Endometrial microvascular endothelial cells (primary cell): ENCODE data around the gene FMNL2. TPM values are rescaled to one million over a fixed set of nuclear protein-coding genes. Genes with fewer than 3 reads are reported as not detected.
"Not testable (repeated sequence)": the region's sequence is repeated elsewhere in the genome, so short reads cannot be mapped to it uniquely, and the experiment has no call there.

Source experiments
- in situ Hi-C: cut with HindIII; loops from 2 replicates; pipeline ENCODE4 v1.10.0; 2017; ENCODE audit warnings: low sequenced_read_pairs, low pct_unique_long_range_greater_than_20kb; ENCODE audit errors: inconsistent ontology term
- total RNA-seq: library from RNA; depleted of rRNA; stranded (reverse); fragments of >200 nt; gene quantifications from one replicate; pipeline ENCODE4 v1.2.3, GENCODE V29; 2015; ENCODE audit errors: inconsistent ontology term

The FMNL2 gene
- total RNA-seq, 1 donor from 2014 or later = 45.9 TPM

DNA sequence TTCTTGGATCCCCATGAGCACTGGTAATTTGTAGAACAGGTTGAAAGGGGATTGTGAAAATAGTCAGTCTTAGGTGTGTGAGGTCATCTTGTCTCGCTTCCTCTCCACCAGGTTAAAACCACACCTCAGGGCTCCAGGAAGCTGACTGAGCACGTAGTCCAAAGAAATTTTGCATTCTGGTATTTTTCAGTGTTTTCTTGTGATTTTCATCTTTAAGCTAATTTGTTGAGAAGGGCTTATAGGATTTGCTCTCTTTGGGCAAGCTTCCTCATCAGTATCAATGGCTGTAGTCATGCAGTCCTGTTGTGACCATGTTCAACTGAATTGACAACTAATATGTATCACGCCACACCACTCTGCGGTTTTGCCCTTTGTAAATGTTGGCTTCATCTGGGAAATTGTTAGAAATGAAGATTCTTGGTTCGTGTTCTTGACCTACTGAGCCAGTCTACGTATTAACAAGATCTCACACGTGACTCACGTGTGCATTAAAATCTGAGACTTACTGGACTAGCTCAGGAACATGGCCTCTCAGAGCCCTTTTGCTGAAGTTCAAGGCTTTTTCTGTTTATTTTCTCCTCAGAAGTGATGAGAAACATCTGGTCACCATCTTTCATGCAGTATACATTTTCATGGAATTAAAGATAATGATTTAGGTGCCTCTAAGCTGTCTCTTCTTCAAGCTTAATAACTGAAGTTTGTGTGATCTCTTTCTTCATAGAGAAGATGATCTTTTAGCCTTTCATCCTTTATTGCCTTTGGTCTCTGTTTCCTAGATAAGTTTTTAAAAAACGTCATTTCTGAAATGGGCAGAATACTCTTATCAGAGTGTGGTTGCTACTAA, 32.8 kb downstream of the FMNL2 start:
- in situ Hi-C loops = no loop called here

DNA sequence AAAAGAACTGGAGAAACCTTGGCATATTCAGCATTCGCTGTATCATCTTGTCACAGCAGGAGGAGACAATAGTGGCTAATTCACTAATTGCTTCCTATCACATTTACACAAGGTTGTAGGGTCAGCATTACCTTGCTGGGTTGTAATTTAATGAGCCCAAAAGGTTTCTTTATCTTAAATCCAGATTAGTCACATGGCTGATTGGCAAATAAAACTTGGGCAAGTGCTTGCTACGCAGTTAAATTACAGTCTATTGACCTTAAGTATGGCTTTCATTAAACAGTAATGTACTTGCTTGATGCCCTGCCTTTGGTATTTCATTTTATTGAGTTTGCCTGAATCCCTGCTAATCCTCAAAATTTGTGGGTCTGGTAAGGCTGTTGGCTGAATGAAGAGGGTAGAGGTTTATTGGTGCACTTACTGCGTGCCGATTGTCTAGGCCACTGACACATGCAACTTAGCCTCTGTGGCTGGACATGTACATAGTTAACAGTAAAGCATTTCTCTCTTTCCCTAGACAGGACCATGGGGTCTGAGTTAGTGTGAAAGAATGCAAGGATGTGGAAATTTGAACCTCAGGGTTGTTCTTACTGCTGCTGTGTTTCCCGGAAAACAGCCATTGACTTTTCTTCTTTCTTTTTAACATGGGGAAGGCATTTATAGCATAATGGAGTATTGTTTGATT, 34.3 kb downstream of the FMNL2 start:
- in situ Hi-C loops = no loop called here

- in situ Hi-C loops = no loop called here
Observed at GRCh38 chr2:152370783-152371182, 35.8 kb downstream of the FMNL2 start.

- in situ Hi-C loops = no loop called here
Observed at GRCh38 chr2:152372438-152372984, 37.5 kb downstream of the FMNL2 start.

DNA sequence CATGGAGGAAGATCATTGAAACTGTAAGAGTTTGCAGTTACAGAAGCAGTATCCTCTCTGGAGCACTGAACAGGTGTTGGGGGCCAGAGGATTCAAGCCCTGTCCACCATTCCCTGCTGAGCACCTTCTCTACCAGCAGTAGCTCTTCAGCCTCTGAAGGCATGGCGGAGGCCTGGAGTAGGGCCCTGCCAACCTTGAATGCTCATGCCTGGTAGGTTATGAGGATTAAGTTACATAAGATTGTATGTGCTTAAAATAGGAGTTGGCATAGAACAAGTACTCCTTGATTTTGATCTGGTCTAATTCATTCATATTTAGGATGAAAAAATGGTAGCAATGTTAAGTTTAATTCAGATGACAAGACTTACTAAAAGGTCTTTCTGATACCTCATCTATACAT, 40.2 kb downstream of the FMNL2 start:
- in situ Hi-C loops = no loop called here

GRCh38 chr2:152376385-152376784, 41.4 kb downstream of the FMNL2 start:
- in situ Hi-C loops = no loop called here

GRCh38 chr2:152376968-152377367, 42.0 kb downstream of the FMNL2 start:
- in situ Hi-C loops = no loop called here

DNA sequence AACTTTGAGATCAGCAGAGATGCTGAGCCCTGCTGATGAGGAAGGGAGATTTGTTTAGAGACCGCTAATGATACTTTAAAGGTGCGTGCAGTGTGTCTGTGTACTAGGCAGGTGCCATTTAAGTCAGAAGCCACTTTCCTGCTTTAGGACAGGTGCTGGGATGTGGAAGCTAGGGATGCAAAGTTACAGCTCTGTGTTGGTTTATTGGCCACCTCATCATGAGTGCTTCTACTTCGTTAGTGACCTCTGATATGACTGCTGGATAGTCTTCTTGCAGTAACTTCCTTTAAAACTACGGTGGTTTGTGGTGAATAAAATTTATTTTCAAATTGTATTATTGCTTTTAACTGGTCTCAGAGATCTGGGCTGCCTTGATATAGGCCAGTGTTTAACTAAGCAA, 44.1 kb downstream of the FMNL2 start:
- in situ Hi-C loops = no loop called here

DNA sequence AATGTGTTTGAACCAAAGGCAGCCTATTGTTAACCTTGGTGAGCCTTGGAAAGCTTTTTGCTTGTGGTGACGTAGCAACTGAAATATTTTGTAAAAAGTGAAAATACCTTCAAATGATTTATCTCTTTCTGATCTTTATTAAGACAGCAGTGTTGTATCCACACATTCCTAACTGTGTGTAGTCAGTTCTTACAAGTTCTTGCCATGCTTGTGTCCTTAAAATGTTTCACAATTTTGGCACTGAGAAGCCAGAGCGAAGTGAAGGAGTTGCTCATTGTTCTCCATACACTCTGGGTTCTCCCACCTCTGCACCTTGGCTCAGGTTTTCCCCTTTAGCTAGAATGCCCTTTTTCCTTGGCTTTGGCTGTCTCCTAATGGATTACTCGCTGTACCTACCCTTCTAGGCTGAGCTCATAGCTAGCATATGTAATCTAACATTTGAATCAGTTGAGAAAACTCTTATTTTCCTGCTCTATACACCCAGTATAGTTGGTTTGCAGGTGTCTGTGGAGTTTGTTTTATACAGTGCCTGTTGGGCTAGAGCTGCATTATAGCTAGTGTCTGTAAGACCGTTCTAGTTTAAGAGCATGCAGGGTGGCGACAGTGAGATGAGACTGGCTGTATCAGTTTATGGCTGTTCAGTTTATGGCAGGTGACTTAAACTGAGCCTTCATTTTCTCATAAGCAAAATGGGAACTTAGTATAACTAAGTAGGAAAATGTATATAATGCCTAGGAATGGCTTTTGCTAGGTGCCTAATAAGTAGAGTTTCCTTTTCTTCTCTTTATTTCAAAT, 45.5 kb downstream of the FMNL2 start:
- in situ Hi-C loops = no loop called here

DNA sequence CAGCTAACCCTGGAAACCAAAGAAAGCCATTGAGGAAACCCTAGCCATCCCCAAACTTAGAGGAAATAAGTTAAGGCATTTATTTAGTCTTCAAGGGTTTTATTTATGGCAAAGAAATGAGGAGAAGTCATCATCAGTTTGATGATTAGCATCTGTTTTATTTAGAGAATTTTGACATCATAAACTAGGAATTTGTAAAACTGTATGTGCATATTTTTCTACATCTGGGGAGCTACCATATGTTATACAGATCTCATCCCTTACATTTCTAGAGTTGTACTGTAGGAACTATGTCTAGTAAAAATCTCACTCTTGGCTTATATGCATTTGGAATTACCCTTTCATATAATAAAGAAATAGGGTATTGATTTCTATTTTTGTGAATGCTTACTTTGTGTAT, 48.7 kb downstream of the FMNL2 start:
- in situ Hi-C loops = no loop called here

DNA sequence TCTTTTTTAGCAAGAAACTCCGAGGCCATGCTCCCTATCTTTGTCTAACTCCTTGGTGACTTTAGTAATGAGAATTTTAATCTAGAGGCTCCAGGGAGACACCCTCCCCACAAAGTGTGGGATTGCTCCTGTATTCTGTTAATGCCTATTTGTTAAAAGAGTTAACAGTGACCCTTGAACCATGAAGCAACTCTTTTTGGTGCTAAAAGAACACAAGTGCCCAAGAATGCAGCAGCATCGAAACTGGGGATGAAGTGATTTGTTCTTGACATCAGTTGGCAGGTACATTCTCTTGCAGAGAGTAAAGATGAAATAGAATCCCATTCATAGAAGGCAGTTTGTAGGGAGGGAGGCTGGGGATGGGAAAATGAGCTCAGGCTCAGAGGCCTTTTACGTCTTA, 50.0 kb downstream of the FMNL2 start:
- in situ Hi-C loops = no loop called here

DNA sequence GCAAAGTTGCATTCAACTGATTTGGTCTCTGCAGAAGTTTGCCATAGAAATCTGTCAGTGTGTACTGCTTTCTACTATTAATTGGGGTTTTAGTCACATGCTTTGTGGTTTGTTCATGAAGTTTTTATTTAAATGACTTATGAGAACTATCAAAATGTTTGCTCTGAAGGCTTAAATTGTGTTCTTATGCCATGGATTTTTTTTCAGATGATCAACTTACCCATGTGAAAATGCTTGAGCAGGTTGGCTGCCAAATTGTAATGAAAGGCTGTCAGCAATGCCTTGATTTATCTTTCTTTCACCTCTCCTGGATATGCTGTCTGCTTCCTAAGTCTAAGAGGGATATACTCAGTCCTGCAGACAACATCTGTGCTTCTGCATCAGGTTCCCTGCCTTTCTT, 50.7 kb downstream of the FMNL2 start:
- in situ Hi-C loops = no loop called here

DNA sequence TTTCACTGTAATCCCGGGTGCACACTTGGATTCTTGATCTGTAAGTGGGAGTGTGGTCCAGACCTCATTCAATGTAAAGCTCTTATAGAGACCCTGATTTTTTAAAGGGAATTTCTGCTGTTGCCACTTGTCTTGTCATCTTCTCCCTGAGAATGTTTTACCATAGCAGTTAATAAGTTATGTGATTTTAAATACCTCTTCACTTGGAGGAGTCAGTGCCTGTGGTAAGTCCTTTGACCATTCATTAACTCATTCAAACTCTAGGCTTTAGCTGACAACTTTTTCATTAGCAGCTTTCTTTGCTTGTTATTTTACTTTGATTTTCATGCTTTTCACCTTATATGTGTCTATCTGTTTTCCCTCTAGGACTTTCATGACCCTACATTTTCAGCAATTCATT, 51.3 kb downstream of the FMNL2 start:
- in situ Hi-C loops = no loop called here

DNA sequence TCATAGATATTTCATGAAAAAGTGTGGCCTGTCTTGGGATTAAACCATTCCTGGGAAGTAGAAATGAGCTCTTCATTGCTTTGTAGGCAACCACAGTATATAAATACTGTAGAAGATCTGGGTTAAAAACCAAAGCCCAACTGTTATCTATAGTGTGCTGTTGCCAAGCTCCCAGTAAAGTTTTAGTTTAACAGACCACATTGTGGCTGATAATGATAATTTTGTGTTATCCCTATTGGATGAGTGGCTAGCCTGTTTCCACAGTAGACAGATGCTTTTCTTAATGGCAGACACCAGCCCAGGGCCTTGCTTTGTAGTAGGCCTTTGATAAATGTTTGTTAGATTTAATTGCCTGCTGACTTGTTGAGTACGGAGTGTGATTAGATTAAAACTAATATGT, 52.1 kb downstream of the FMNL2 start:
- in situ Hi-C loops = no loop called here

GRCh38 chr2:152388269-152388668, 53.3 kb downstream of the FMNL2 start:
- in situ Hi-C loops = not testable (repeated sequence)

GRCh38 chr2:152389483-152389882, 54.5 kb downstream of the FMNL2 start:
- in situ Hi-C loops = no loop called here

DNA sequence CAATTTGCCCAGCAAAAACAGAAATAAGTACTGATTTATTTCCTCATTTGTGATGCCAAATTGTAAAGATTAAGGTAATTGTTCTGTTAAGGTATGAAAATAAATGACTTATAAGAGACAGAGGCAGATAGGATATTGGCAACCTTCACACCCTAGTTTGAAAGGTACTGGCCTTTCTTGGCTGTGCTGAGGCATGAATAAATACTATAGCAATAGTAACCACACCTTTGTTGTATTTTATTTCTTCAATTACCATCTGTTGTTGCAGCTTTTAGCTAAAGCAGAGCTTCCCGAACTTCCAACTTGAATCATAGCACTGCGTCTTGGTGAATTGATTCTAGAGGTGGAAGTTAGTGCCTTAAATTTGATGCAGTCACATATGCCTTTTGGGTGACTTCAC, 55.9 kb downstream of the FMNL2 start:
- in situ Hi-C loops = no loop called here

GRCh38 chr2:152391318-152391717, 56.3 kb downstream of the FMNL2 start:
- in situ Hi-C loops = no loop called here

- in situ Hi-C loops = no loop called here
Observed at GRCh38 chr2:152393377-152393776, 58.4 kb downstream of the FMNL2 start.
